Breast epithelium (tissue), 4 donors: ENCODE measurements around the gene DPP4. TPM values are rescaled to one million over a fixed set of nuclear protein-coding genes. Genes with fewer than 3 reads are reported as not detected.

Experiments used
- DNase-seq, 2 donors: peaks; one replicate each; pipeline ENCODE4 v3.0.0-alpha.2; 2019; ENCODE audit warnings: low spot score in 2 of 2
- H3K27ac ChIP-seq, 2 donors: fragments of 200-600 bp; sonication (generic) in 1 of 2; one replicate each; pipeline ENCODE4 v1.5.1; 2016 to 2019; ENCODE audit warnings: mild to moderate bottlenecking in 1 of 2
- H3K27me3 ChIP-seq, 2 donors: fragments of 200-600 bp; sonication (generic) in 1 of 2; one replicate each; pipeline versions ENCODE4 v1.5.1 to v1.6.0; 2017 to 2019; ENCODE audit warnings: control low read depth in 1 of 2, mild to moderate bottlenecking in 1 of 2
- H3K36me3 ChIP-seq: fragments of 200-600 bp; one replicate; pipeline ENCODE4 v1.5.1; 2019
- H3K4me1 ChIP-seq, 2 donors: fragments of 200-600 bp; sonication (generic); one replicate each; pipeline ENCODE4 v1.5.1; 2016 to 2019; ENCODE audit warnings: control low read depth in 1 of 2
- H3K4me3 ChIP-seq, 3 donors: fragments of 200-600 bp; sonication (generic); 1 replicate in 2 of 3; 2 replicates in 1 of 3; pipeline ENCODE4 v1.5.1; 2016 to 2019; ENCODE audit warnings: mild to moderate bottlenecking in 3 of 3, moderate library complexity in 2 of 3
- H3K9me3 ChIP-seq, 2 donors: fragments of 200-600 bp; sonication (generic) in 1 of 2; one replicate each; pipeline ENCODE4 v1.5.1; 2016 to 2019; ENCODE audit warnings: control low read depth in 1 of 2
- POLR2A ChIP-seq: fragments of 450-650 bp; IDR thresholded peaks from one replicate; pipeline ENCODE4 v1.6.1; 2016; ENCODE audit warnings: antibody characterized with exemption, mild to moderate bottlenecking, moderate library complexity
- POLR2AphosphoS5 ChIP-seq, 3 donors: sonication (generic); formaldehyde crosslinking; IDR thresholded peaks; one replicate each; pipeline ENCODE4 v1.6.1; 2017; ENCODE audit warnings: antibody characterized with exemption in 3 of 3
- intact Hi-C: fragments of 100-400 bp; cut with DNase I; formaldehyde crosslinking; loops from one replicate; pipeline ENCODE4 v1.15.1; 2023; ENCODE audit warnings: low total_unique reads
- total RNA-seq, 3 donors: library from RNA; depleted of rRNA; stranded (reverse); fragments of >200 nt; gene quantifications; one replicate each; pipeline ENCODE4 v1.1.0, GENCODE V29; 2016
- TF ChIP-seq, protein P1 (sequence below), 3 donors: fragments of 450-650 bp; IDR thresholded peaks; one replicate each; pipeline ENCODE4 v1.5.1; 2016 to 2017; ENCODE audit warnings: antibody characterized with exemption in 3 of 3, mild to moderate bottlenecking in 3 of 3, moderate library complexity in 3 of 3

DPP4 gene
- total RNA-seq, 3 donors from 2014 or later, result 7.5 to 17.3 (median 11.8) TPM

DNA sequence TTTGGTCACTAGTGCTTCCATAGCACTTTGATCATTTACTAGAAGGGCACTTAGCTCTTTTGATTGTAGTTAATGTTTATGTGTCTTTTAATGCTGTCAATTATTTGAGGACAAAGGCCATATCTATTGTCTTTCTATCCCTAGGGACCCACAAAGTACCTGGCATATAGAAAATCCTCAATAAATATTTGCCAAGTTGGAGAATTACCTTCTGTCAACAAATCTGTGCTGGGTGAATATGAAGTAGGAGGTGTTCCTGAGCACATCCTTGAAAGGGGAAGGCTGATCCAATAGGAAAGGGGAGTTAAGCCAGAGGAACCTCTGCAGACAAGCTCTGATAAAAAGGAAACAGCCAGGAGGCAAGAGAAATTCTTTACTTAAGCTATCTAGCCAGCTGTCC is 8.2 kb downstream of the DPP4 start:
- Histone ChIP-seq H3K4me1 (no peaks in the 10 kb centered on the region), H3K36me3 (no peaks in the 10 kb centered on the region), H3K4me3 (no peak overlapping the region), H3K27ac (no peak overlapping the region), H3K9me3 (no peaks in the 10 kb centered on the region), H3K27me3 (no peaks in the 10 kb centered on the region)
- intact Hi-C loops, result no loop called here
- no peak for TF ChIP-seq POLR2A
- TF ChIP-seq POLR2AphosphoS5 (IDR thresholded peaks at IDR 0.05), result no peak
- TF ChIP-seq, protein P1, sequence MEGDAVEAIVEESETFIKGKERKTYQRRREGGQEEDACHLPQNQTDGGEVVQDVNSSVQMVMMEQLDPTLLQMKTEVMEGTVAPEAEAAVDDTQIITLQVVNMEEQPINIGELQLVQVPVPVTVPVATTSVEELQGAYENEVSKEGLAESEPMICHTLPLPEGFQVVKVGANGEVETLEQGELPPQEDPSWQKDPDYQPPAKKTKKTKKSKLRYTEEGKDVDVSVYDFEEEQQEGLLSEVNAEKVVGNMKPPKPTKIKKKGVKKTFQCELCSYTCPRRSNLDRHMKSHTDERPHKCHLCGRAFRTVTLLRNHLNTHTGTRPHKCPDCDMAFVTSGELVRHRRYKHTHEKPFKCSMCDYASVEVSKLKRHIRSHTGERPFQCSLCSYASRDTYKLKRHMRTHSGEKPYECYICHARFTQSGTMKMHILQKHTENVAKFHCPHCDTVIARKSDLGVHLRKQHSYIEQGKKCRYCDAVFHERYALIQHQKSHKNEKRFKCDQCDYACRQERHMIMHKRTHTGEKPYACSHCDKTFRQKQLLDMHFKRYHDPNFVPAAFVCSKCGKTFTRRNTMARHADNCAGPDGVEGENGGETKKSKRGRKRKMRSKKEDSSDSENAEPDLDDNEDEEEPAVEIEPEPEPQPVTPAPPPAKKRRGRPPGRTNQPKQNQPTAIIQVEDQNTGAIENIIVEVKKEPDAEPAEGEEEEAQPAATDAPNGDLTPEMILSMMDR (IDR thresholded peaks at IDR 0.05), result no peak
- no peak for DNase-seq

DNA sequence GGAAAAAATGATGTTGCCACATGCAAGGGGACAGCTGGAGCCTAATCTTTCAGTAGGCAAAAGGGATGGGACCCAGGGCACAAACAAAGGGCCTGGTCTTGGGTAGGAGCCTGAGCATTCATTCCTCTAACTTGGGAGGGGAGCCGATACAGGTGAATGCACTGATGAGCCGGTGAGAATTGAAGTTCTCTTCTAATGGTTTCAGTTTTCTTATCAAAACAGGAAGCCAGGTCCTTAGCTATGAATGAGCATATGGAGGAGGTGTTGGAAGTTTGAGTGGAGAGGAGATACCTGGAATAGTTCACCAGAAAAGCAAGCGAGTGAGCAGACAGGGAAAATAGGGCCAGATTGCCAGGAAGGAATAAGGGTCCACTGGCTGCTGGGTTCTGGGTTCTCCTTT is 10.1 kb downstream of the DPP4 start:
- DNase-seq, result no peak
- Histone ChIP-seq H3K27ac (no peak overlapping the region), H3K36me3 (no peaks in the 10 kb centered on the region), H3K4me3 (no peak overlapping the region), H3K4me1 (no peaks in the 10 kb centered on the region), H3K9me3 (no peaks in the 10 kb centered on the region), H3K27me3 (no peaks in the 10 kb centered on the region)
- no peak for TF ChIP-seq POLR2A
- TF ChIP-seq, protein P1 (IDR thresholded peaks at IDR 0.05), result no peak
- TF ChIP-seq POLR2AphosphoS5 (IDR thresholded peaks at IDR 0.05), result no peak
- intact Hi-C loops, result no loop called here

DNA sequence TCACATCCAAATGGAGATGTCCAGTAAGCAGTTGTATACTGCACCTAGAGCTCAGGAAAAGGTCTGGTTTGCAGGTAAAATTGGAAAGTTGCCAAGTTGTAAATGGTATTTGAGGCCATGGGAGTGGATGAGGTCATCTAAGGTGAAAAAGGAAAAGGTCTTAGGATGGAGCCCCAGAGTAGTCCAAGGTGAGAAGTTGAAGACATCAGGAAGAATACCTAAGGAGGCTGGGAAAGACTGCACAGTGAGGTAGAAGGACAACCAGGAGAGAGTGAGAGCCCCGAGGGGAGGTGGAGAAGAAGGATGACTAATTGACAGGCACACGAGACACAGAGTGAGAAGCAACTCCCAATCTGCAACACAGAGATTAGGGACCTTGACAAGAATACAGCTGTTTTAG is 10.7 kb downstream of the DPP4 start:
- TF ChIP-seq POLR2A (no peak), POLR2AphosphoS5 (IDR thresholded peaks at IDR 0.05) (no peak)
- TF ChIP-seq, protein P1 (IDR thresholded peaks at IDR 0.05), result no peak
- no peak overlapping the region for H3K27ac ChIP-seq
- intact Hi-C loops, result no loop called here

DNA sequence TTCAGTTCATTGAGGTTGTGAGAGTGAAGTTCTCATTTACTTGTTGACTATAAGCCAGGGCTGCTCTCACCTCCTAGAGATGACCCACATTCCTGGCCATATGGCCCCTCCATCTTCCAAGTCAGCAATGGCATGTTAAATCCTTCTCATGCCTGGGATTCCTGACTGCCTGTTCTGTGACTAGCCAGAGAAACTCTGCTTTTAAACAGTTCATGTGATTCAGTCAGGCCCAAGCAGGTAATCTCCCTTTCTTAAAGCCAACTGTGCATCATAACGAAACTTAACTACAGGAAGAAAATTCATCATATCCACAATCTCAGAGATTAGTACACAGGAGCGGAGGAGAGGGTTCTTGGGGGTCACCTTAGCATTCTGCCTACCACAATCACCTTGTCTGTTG is 11.5 kb downstream of the DPP4 start:
- Histone ChIP-seq H3K27ac (no peak overlapping the region), H3K27me3 (no peaks in the 10 kb centered on the region), H3K9me3 (peaks cover under 1 to 6% of the 10 kb centered on the region in 2 donors), H3K4me1 (no peaks in the 10 kb centered on the region), H3K4me3 (no peak overlapping the region), H3K36me3 (no peaks in the 10 kb centered on the region)
- intact Hi-C loops, result no loop called here
- TF ChIP-seq POLR2AphosphoS5 (IDR thresholded peaks at IDR 0.05) (no peak), POLR2A (no peak)
- TF ChIP-seq, protein P1 (IDR thresholded peaks at IDR 0.05), result no peak
- DNase-seq, result no peak

More for the DNA sequence above, 10.7 kb downstream of the DPP4 start:
- Histone ChIP-seq H3K4me3 (no peak overlapping the region), H3K36me3 (no peaks in the 10 kb centered on the region), H3K9me3 (no peaks in the 10 kb centered on the region), H3K4me1 (no peaks in the 10 kb centered on the region), H3K27me3 (no peaks in the 10 kb centered on the region)
- no peak for DNase-seq

DNA sequence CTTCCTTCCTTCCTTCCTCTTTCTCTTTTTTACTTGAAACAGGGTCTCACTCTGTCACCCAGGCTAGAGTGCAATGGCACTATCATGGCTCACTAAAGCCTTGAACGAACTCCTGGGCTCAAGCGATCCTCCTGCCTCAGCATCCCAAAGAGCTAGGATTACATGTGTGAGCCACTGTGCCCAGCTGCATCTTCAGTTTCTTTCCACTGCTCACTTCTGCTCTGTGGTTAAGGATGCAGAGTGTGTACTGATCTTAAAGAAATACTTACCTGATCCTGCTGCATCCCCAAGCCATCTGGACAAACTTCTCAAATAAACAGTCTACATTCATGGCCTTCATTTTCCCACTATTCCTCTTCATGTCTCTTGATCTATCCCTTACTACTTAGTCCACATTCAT is 13.0 kb downstream of the DPP4 start:
- Histone ChIP-seq H3K27ac (no peak overlapping the region), H3K4me3 (no peak overlapping the region), H3K4me1 (no peaks in the 10 kb centered on the region), H3K9me3 (peaks cover 11 to 18% of the 10 kb centered on the region in 2 donors), H3K27me3 (no peaks in the 10 kb centered on the region), H3K36me3 (no peaks in the 10 kb centered on the region)
- no peak for TF ChIP-seq POLR2A
- TF ChIP-seq, protein P1 (IDR thresholded peaks at IDR 0.05), result no peak
- TF ChIP-seq POLR2AphosphoS5 (IDR thresholded peaks at IDR 0.05), result no peak
- DNase-seq, result no peak
- intact Hi-C loops, result no loop called here
